GM18870 (cell line): ENCODE measurements around the gene PRKCA.
"Not testable (repeated sequence)": the region's sequence is repeated elsewhere in the genome, so short reads cannot be mapped to it uniquely, and the experiment has no call there.

Experiments
- ATAC-seq: cut with Tn5 transposase; IDR thresholded peaks from one replicate; pipeline ENCODE4 v1.9.1; 2021; ENCODE audit warnings: moderate library complexity; ENCODE audit not compliant: unreplicated experiment

PRKCA gene

DNA sequence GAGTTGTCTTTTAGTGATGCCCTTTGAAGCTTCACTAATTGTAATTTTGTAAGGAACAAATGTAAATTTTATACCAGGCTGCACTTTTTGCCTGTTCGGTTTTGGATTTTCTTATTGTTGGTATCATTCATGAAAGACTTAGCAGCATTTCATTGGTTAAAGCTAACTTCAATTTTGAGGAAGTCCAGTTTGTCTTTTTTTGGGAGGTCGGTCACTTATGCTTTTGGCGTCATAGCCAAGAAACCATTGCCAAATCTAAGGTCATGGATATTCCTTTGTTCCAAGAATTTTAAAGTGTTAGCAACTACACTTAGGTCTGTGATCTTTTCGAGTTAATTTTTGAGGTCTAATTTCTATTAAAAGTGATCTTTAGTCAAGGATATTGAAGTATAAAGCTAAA lies 77.1 kb downstream of the PRKCA start:
- no peak for ATAC-seq

DNA sequence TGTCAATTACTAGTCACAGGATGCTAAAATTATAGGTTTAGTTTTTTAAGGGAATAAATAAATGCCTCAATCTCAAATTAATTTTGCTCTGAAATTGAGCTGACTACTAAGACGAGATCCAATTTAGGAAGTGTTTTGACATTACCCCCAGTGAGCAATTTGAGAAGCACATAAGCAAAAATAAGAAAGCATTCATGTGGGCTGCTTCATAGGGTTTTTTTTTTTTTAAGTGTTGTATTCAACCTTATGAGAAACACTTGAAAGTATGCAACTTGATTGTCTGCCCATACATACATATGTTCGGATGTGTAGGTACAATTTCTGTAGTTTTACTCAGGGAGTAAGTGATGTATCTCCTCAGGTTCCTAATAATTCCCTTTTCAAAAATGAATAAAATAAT lies 77.6 kb downstream of the PRKCA start:
- no peak for ATAC-seq

GRCh38 chr17:66381701-66382362 lies 79.4 kb downstream of the PRKCA start:
- no peak for ATAC-seq

- ATAC-seq = no peak
Measured at GRCh38 chr17:66383333-66383732, 80.9 kb downstream of the PRKCA start.

DNA sequence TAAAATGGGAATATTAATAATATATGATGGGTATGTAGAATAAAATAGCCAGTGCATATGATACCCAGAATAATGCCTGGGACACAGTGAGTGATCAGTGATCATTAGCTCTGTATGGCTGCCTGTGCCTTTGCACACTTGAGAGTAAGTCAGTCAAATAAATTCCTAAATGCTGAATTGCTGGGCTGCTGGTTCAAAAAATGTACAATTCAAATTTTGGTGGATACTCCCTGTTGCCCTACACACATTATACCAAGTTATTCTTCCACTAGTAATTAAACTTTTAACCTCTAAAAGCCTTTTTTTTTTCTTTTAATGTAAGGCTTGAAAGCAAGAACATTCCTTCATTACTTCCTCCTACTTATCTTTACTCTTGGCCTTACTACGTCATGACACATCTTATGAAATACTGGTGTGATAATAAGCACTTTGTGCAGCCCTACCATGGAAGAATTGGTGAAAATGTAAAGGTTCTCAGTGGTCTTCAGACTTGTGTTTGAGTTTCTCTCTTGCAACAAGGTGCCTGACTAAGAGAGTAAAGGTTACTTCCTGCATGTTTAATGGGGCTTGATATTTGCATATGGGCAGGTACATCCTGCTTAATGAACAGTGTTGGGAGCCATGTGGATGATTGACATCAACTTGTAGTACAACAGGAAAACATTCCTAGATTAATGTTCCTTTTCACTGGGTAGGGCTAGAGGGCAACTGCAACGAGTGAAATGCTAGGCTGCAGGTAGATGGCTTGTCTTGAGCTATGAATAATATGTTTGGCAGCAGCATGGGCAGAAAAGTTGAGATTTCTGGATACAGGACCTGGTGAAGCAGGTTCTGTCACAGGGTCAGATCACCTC lies 84.3 kb downstream of the PRKCA start:
- no peak for ATAC-seq

- ATAC-seq = no peak
Measured at GRCh38 chr17:66387392-66387981, 85.1 kb downstream of the PRKCA start.

- no peak for ATAC-seq
Measured at GRCh38 chr17:66392783-66393437, 90.5 kb downstream of the PRKCA start.

DNA sequence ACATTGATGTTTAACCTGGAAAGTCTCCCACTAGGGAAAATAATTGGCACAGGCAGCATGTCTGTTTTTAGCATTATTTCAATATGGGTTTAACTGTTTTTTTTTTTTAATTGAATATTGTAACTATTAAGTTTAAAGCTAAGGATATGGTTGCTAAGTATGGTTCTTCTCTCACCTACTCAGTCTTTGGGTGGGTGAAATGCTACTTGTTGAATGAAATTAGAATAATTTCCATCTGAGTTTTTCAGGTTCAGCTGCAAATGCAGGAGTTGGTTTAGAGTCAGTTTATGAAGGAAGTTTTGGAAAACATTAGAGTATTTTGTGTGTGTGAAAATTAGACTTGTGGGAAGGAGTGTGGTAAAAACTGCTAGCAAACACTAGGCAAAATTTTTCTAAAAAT lies 93.5 kb downstream of the PRKCA start:
- no peak for ATAC-seq

DNA sequence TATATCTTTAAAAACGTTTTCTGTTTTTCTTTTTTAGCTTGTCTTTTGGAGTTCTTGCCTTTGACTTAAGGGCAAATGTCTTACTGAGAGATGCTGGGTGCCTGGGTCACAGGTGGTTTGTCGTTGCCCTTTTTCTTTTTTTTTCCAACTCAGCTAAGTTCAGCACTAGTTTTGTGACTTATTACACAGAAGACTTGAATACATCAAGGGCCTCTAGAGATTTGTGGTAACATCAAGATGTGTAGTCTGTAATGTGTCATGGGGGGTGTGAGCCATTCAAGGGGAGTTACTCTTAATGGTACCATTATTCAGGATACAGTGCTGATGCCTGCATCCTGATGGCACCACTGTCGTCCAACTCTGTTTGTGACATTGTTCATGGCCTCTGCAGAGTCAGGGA lies 95.1 kb downstream of the PRKCA start:
- ATAC-seq = no peak

GRCh38 chr17:66398059-66398458 lies 95.6 kb downstream of the PRKCA start:
- ATAC-seq = no peak

DNA sequence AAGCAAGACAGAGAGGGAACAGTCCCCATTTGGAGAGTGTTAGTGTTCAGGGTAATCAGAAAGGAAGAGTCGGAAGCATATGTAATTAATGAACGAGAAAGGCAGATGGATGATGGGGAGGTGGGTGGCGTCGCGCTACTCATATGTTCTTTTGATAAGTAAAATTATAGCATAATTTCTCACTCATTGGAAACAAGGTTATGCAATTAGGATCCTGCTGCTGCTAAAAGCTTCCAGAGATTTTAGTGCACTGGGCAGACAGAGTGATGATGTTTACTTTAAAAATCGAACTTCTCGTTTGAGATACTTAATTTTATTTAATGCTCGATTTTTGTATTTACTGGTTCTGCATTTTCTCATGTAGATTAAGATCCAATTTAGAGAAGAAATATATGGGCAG lies 96.2 kb downstream of the PRKCA start:
- no peak for ATAC-seq

GRCh38 chr17:66399441-66399840 lies 97.0 kb downstream of the PRKCA start:
- ATAC-seq = no peak

GRCh38 chr17:66400041-66400688 lies 97.8 kb downstream of the PRKCA start:
- ATAC-seq = not testable (repeated sequence)

DNA sequence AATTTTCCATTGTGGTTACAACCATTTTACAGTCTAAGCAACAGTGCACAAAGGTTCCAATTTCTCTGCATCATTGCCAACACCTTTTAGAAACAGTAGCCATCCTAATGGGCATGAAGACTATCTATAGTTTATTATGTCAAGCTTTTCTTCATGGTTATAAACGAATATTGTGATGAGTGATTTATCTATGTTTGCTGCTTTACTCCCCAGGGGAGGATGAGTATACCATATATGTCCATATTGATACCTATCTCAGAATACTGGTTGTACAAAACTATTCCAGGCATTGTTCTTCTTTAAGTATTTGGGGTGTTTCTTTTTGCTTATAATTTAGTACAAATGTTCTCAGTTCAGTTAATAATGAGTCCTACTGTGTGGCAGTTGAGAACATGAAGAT lies 98.3 kb downstream of the PRKCA start:
- no peak for ATAC-seq

DNA sequence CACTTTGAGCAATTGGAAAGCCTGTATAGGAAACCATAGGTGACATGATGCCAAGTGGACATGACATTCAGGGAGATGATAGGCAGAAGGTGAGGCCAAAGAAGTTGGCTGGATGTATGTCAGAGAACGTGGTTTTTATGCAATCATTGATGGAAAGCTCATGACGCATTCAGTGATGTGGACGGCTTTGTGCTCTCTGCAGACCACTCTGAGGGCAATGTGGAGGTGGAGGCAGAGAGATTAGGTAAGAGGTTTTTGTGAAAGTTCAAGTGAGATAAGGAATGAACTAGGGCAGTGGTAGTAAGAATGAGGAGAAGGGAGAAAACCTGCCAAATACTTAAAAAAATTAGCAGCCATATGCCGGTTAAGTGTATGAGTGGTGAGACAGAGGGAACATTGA lies 99.0 kb downstream of the PRKCA start:
- no peak for ATAC-seq

- no peak for ATAC-seq
Measured at GRCh38 chr17:66403846-66404556, 101.6 kb downstream of the PRKCA start.

DNA sequence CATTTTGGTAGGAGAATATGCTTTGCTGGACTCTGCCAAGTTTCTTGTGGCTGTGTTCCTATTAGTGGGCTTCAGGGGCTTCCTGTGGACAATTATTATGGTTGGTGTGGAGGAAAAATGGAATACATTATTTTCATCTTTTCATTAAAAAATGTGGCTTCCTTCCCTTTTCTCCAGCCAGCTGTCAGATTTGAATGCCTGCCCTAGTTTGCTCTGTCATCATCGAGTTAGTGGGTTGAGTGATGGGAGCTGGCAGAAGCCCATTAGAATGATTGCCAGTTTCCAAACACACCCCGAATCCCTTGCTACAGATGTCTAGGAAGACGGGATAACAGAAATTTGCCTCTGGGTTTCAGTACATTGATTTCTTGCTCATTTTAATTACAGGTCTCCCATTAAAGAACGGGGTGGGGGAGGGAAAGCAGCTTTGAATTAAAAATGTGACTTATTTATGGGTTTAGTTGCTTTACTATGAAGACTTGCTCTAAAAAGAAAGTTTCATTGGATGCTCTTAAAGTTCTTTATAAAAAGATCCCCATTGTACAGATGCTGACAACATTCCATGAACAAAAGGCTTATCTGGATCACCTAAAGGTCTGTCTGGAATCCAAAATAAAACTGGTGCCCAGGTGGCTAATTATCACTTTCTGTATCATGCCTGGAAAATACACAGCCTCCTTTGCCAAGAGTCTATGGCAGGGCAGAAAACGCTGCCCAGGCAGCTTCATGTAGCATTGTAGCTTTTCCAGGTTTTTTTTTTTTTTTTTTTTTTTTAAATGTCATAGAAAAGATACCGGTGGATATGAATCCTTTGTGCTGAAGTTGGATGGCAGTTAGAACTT lies 103.6 kb downstream of the PRKCA start:
- ATAC-seq = no peak

GRCh38 chr17:66406701-66407644 lies 104.6 kb downstream of the PRKCA start:
- ATAC-seq = no peak
